ENCODE data around the gene CCDC194. TPM values are rescaled to one million over a fixed set of nuclear protein-coding genes. Genes with fewer than 3 reads are reported as not detected.

CCDC194 gene
- total RNA-seq, 1 donor from 2014 or later: not detected

- Mint-ChIP-seq H3K27ac (ENCODE audit: unreplicated experiment) (no peak overlapping the region), H3K36me3 (ENCODE audit: unreplicated experiment) (no peaks in the 10 kb centered on the region), H3K27me3 (ENCODE audit: unreplicated experiment) (peaks cover 3% of the 10 kb centered on the region), H3K9me3 (ENCODE audit: unreplicated experiment) (peaks cover 4% of the 10 kb centered on the region), H3K4me3 (ENCODE audit: unreplicated experiment) (no peak overlapping the region), H3K4me1 (ENCODE audit: low read depth, unreplicated experiment) (no peaks in the 10 kb centered on the region)
- no peak for DNase-seq
- no peak for TF ChIP-seq CTCF (IDR thresholded peaks at IDR 0.05; ENCODE audit: partially characterized antibody, unreplicated experiment)
These were observed 41.2 kb upstream of the CCDC194 start for GRCh38 chr19:17435218-17435617.

GRCh38 chr19:17431417-17431816 lies 37.4 kb upstream of the CCDC194 start:
- no peak for TF ChIP-seq CTCF (IDR thresholded peaks at IDR 0.05; ENCODE audit: partially characterized antibody, unreplicated experiment)
- Mint-ChIP-seq H3K4me3 (ENCODE audit: unreplicated experiment) (no peak overlapping the region), H3K36me3 (ENCODE audit: unreplicated experiment) (no peaks in the 10 kb centered on the region), H3K4me1 (ENCODE audit: low read depth, unreplicated experiment) (no peaks in the 10 kb centered on the region), H3K27ac (ENCODE audit: unreplicated experiment) (no peak overlapping the region), H3K27me3 (ENCODE audit: unreplicated experiment) (peaks cover 3% of the 10 kb centered on the region), H3K9me3 (ENCODE audit: unreplicated experiment) (no peaks in the 10 kb centered on the region)
- DNase-seq: no peak

GRCh38 chr19:17429641-17430113 lies 35.7 kb upstream of the CCDC194 start:
- TF ChIP-seq CTCF (IDR thresholded peaks at IDR 0.05; ENCODE audit: partially characterized antibody, unreplicated experiment): no peak
- Mint-ChIP-seq H3K4me1 (ENCODE audit: low read depth, unreplicated experiment) (no peaks in the 10 kb centered on the region), H3K9me3 (ENCODE audit: unreplicated experiment) (no peaks in the 10 kb centered on the region), H3K27me3 (ENCODE audit: unreplicated experiment) (peaks cover 3% of the 10 kb centered on the region), H3K4me3 (ENCODE audit: unreplicated experiment) (no peak overlapping the region), H3K27ac (ENCODE audit: unreplicated experiment) (no peak overlapping the region), H3K36me3 (ENCODE audit: unreplicated experiment) (no peaks in the 10 kb centered on the region)
- DNase-seq: no peak

GRCh38 chr19:17424743-17425365 lies 30.9 kb upstream of the CCDC194 start:
- H3K27me3 Mint-ChIP-seq (ENCODE audit: unreplicated experiment): peaks cover 6% of the 10 kb centered on the region
- no peaks in the 10 kb centered on the region for H3K4me1 Mint-ChIP-seq (ENCODE audit: low read depth, unreplicated experiment)
- peak; percentile 19 for TF ChIP-seq CTCF (IDR thresholded peaks at IDR 0.05; ENCODE audit: partially characterized antibody, unreplicated experiment)
- H3K9me3 Mint-ChIP-seq (ENCODE audit: unreplicated experiment): peaks cover 3% of the 10 kb centered on the region
- no peaks in the 10 kb centered on the region for H3K36me3 Mint-ChIP-seq (ENCODE audit: unreplicated experiment)
- peak overlapping the region; percentile 12 for H3K27ac Mint-ChIP-seq (ENCODE audit: unreplicated experiment)
- DNase-seq: peak; percentile 89
- peak overlapping the region; percentile 46 for H3K4me3 Mint-ChIP-seq (ENCODE audit: unreplicated experiment)

GRCh38 chr19:17423429-17424208 lies 29.6 kb upstream of the CCDC194 start:
- Mint-ChIP-seq H3K27ac (ENCODE audit: unreplicated experiment) (no peak overlapping the region), H3K27me3 (ENCODE audit: unreplicated experiment) (peaks cover 6% of the 10 kb centered on the region), H3K36me3 (ENCODE audit: unreplicated experiment) (no peaks in the 10 kb centered on the region), H3K4me3 (ENCODE audit: unreplicated experiment) (no peak overlapping the region), H3K9me3 (ENCODE audit: unreplicated experiment) (peaks cover 9% of the 10 kb centered on the region), H3K4me1 (ENCODE audit: low read depth, unreplicated experiment) (no peaks in the 10 kb centered on the region)
- DNase-seq: no peak
- TF ChIP-seq CTCF (IDR thresholded peaks at IDR 0.05; ENCODE audit: partially characterized antibody, unreplicated experiment): no peak

Data from glutamatergic neuron (in vitro differentiated cells).